Subcutaneous adipose tissue (tissue), 4 donors: ENCODE data around the gene PROK2. TPM values are rescaled to one million over a fixed set of nuclear protein-coding genes. Genes with fewer than 3 reads are reported as not detected.

ENCODE experiments used
- CTCF ChIP-seq: fragments of 450-650 bp; IDR thresholded peaks from one replicate; pipeline ENCODE4 v1.5.1; 2016; ENCODE audit warnings: low read depth, mild to moderate bottlenecking, control low read depth, antibody characterized with exemption, moderate library complexity
- total RNA-seq, 4 donors: library from RNA; depleted of rRNA; stranded (reverse); fragments of >200 nt; gene quantifications; one replicate each; pipeline ENCODE4 v1.1.0, GENCODE V29; 2016

PROK2 gene
- total RNA-seq, 4 donors from 2014 or later = 0.34 to 1.5 TPM; not detected in 2

DNA sequence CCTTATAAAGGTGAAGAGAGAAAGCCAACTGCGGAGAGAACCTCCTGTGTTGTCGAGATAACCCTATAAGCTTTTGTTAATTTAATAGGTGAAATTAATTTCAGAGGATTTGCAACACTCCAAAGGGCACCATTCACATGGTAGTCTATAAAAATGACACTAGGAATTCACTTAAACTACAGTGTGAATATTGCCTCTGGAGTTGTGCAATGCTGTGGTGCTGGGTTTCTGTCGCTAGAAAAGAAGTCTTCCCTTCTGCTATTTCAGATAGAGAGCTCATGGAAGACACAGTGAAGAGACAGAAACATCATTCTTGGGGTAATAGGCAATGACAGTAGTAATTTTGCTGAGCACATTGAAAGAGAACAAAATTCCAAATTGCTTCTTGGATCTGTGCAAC is 28.8 kb upstream of the PROK2 start:
- no peak for TF ChIP-seq CTCF

DNA sequence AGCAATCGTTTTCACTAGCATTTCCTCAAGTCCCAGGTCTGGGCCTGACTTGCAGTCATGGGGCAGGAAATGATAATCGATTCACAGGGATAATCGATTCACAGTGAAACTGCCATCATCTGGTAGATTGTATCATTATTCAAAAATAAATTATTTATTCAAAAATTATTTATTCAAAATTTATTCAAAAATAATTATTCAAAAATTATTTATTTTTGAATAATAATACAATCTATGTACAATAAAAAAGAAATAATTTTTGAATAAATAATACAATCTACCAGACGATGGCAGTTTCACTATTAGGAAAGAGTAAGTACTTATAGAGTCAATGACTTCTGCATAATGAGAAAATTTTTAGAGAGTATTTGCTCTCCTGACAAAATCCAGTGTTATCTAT is 28.1 kb upstream of the PROK2 start:
- TF ChIP-seq CTCF = no peak

GRCh38 chr3:71810056-71810455 is 25.1 kb upstream of the PROK2 start:
- TF ChIP-seq CTCF = no peak

- TF ChIP-seq CTCF = no peak
These were observed 24.5 kb upstream of the PROK2 start for GRCh38 chr3:71809321-71810026.

GRCh38 chr3:71806736-71807135 is 21.8 kb upstream of the PROK2 start:
- TF ChIP-seq CTCF = no peak

GRCh38 chr3:71805691-71806090 is 20.7 kb upstream of the PROK2 start:
- TF ChIP-seq CTCF = no peak

GRCh38 chr3:71805199-71805598 is 20.3 kb upstream of the PROK2 start:
- TF ChIP-seq CTCF = no peak
